ENCODE results near the gene CILP. TPM values are rescaled to one million over a fixed set of nuclear protein-coding genes. Genes with fewer than 3 reads are reported as not detected.
"Not testable (repeated sequence)": the region's sequence is repeated elsewhere in the genome, so short reads cannot be mapped to it uniquely, and the experiment has no call there.

CILP gene, protein sequence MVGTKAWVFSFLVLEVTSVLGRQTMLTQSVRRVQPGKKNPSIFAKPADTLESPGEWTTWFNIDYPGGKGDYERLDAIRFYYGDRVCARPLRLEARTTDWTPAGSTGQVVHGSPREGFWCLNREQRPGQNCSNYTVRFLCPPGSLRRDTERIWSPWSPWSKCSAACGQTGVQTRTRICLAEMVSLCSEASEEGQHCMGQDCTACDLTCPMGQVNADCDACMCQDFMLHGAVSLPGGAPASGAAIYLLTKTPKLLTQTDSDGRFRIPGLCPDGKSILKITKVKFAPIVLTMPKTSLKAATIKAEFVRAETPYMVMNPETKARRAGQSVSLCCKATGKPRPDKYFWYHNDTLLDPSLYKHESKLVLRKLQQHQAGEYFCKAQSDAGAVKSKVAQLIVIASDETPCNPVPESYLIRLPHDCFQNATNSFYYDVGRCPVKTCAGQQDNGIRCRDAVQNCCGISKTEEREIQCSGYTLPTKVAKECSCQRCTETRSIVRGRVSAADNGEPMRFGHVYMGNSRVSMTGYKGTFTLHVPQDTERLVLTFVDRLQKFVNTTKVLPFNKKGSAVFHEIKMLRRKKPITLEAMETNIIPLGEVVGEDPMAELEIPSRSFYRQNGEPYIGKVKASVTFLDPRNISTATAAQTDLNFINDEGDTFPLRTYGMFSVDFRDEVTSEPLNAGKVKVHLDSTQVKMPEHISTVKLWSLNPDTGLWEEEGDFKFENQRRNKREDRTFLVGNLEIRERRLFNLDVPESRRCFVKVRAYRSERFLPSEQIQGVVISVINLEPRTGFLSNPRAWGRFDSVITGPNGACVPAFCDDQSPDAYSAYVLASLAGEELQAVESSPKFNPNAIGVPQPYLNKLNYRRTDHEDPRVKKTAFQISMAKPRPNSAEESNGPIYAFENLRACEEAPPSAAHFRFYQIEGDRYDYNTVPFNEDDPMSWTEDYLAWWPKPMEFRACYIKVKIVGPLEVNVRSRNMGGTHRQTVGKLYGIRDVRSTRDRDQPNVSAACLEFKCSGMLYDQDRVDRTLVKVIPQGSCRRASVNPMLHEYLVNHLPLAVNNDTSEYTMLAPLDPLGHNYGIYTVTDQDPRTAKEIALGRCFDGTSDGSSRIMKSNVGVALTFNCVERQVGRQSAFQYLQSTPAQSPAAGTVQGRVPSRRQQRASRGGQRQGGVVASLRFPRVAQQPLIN
- total RNA-seq (2014; rRNA removed; shearing (Covaris generic)) = 1.1 and 1.2 TPM in 2 replicates
- polyA plus RNA-seq (2015; cell fraction: cytosol; rRNA removed) = 0.05 and 0.08 TPM in 2 replicates
- 0.12 and 0.19 TPM in 2 replicates for polyA plus RNA-seq (2015; cell fraction: nucleus; rRNA removed)

DNA sequence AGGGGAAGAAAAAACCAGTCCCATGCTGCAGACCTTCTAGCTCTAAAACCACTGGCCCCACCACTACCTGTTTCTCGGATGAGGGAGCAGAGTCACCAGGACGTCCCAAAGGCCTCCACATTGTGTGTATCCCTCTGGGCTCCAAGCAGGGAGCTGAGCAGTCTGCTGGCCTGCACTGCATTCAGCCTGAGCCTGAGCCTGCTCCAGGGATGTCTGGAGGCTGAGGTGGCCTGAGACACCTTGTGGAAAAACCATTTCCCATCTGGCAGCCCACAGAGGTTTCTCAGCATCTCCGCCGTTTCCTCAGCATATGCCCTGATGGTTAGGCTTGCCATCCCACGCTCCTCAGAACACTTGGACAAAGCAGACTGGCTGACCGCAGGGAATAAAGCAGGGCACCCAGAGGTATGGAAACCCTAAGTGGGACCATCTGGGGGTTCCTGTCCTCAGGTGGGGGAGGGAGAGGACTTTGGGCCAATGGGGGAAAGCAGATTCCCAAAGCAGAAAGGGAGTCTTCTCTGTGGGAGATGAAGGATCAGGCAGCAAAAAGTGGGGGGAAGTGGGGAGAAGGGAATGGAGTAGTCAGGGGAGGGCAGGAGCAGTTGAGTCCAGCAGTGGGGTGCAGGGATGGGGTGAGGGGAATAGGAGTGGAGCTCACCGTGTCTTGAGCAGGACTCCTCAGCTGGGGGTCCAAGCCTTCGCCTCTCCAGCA, at the start of gene CILP:
CILP (minus strand) TSS at position 704 of the 712 bp plus-strand sequence. CDS start 1,718 bp downstream, outside the sequence.
- no peak for DNase-seq (ENCODE audit: low read depth)

DNA sequence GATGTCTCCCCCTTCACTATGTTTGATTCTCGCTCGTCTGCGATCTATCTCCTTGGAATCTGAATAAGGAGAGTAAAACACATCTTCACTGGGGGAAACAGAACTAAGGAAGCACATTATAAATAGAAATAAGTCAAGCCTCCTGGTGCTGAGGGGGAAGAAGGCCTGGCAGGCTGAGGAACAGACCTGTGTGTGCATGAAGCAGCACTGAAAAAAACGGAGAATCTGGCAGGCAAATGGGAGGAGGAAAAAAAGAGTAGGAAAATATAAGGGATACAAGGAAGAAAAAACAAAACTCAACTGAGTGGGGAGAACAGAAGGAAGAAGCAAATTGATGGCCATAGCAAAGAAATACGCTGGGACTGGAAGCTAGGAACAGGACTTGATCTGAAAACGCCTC, 49.7 kb upstream of the CILP start:
- no peak for DNase-seq (ENCODE audit: low read depth)

DNA sequence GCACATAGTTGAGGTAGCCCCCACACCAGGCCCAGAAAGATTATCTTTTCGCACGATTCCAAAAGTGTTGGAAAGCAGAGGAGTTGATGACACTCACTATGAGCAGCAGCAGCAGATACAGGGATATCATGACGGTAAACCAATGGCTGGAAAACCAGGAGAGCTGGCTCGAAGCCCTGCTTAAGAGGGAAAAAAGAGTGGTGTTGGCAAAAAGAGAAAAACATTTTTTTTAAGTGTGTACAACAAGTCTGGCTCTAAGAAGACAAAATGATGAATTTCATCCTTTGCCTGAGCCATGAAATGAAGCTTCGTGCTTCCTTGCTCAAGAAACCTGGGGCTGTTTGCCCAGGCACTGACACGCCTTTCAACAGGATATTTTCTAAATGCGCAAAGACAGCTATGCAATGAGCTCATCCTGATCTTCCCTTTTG, 48.1 kb upstream of the CILP start:
- DNase-seq (ENCODE audit: low read depth) = no peak

DNA sequence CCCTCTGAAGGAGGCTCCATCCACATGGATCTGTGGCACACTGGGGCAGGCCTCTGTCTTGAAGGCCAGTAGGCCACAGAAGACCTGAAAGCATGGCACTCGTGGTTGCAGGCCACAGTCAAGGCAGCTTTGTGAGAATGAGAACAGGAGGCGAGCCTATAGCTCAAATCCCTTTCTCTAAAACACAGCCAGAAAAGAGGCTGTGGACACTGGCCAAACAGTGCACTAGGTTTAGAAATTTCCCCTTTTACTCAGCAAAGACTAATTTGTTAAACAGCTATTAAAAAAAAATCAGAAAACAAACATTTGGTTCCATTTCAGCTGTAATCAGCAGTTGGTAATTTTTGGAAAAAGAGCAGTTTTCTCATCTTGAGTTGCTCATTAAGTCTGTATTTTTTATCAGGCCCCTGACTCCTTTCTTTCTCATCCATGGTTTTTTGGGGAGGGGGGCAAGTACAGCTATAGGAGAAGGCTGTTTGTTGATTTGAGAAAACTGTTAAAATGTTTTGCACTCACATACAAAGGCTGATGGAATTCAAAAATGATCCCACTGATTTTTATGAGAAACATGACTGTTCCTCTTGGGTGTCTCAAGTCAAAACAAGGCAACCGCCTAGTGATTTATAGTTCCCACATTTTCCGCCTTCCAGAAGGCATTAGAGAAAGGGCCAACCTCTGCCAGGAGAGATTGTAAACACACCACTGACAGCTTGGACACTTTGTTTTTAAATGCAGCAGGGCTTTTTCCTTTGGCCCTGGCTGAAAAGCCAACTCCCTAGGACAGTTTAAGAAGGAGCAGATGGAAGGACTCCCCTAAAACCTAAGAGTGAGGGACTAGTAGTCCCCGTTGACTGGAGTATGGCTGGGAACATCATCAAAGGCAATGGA, 47.3 kb upstream of the CILP start:
- no peak for DNase-seq (ENCODE audit: low read depth)

DNA sequence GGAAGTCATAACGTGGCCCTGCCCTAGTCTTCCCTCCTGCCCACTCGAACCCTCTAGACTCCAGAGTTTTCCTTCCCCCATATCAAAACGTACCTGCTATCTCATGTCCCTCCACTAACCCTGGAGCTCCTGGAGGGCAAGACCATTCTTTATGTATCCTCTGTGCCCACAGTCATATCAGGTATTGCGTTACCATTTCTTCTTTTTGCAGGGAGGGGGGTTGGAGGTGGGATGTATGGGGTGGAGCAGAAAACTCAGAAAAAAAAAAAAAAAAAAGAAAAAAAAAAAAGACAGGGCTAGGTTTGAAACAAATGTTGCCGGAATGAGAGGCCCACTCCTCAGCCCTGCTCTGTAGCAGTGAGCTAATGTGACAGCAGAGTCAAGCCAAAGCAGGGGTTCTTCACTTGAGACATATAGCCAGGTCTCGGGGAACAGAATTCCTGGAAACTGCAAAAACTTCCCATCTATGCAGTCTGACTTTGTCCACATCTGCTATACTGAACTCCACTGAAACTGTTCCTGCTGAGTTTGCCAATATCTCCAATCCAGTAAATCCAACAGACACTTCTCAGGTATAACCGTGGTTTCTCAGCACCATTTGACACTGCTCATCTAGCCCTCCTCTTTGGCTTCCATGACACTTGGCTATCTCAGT, 44.3 kb upstream of the CILP start:
- DNase-seq (ENCODE audit: low read depth) = no peak

DNA sequence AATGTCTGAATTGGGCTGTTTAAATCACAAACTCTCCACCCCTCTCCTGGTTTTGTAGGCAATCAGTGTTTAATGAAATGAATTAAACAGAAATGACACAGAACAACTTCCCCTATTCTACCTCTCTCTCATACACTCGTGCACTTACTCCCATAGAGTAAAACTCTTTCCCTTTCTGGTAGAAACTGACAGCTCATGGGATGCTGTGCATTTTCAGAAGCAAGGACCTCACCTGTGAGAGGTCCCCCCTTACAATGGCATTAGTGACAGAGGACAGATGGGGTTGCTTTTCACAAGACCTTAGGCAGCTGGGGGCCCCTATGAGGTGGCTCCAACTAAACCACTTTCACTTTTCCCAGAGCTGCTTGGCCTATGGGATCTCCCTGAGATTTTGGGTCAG, 43.5 kb upstream of the CILP start:
- no peak for DNase-seq (ENCODE audit: low read depth)

DNA sequence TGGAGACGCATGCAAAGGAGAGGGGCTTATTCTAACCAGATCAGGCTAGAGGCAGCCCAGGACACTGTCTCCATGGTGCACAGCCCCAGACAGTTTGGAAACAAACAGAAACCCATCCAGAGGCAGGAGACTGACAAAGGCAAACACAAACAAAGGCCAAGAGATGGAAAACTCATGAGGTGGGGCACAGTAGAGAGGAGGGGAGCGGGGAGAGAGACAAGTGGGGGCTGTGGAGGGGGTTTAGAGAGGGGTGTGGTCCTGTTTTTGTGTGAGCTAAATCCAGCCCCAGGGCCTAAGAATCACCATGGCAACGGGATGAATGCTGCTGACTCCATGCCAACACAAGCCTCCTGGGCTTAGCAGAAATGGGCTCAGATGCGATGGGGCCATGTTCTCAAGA, 43.1 kb upstream of the CILP start:
- DNase-seq (ENCODE audit: low read depth) = no peak

DNA sequence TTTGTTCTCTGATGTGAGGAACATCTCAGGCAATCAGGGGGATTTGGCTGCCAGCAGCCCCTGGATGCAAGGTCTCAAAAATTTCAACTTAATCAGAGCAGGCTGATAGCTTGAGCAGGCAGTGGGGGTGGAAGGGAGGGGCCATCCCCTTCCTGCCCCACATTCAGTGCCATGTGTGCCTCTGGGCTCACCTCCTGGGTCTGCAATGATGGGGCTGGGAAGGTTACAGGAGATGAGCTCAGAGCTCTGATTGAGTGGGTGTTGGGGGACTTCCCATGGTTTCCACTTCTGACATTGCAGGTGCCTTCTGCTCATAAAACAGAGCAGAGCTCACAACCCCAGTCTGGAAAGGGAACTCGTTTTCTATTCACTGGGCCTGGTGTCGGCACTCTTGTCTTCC, 38.4 kb upstream of the CILP start:
- DNase-seq (ENCODE audit: low read depth) = no peak

DNA sequence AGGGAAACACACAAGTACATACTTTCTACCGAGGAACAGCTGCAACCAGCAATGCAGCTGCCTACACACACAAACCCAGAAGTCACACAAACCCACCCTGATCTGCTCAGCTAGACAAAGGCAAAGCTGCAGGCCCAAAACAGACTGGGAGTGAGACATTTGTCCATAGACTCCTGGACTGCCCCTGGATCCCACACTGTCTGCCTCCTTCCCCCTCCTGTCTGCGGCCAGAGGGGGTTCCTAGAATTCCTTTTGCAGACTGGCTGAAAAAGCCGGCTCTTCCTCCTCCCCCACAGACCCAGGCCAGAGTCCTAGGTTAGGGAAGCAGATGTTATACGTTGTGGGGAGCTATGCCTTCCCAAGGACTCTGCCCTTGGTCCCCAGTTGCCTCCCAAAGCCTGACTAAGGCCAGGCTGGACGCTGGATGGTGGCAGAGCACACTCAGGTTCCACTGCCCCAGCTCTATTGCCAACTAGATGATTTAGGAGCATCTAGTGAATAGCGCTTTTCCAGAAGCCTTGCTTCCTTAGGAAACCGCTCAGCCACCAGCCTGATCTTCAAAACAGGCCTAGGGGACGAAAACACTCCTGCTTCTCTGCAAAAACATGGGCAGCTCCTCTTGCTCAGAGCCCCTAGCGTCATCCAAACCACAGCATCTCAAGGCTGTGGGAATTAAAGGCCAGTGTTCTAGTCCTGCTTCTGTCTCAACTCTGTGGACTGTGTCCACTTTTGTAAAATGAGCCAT, 37.4 kb upstream of the CILP start:
- no peak for DNase-seq (ENCODE audit: low read depth)

DNA sequence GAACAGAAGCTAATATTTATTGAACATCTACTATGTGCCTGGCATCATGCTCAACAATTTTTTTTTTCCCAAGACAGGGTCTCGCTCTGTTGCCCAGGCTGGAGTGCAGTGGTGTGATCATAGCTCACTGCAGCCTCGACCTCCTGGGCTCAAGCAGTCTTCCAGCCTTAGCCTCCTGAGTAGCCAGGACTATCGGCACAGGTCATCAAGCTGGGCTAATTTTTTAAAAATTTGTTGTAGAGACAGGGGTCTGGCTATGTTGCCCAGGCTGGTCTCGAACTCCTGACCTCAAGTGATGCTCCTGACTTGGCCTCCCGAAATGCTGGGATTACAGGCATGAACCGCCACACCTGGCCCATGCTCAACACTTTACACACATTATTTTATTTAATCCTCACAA, 35.7 kb upstream of the CILP start:
- no peak for DNase-seq (ENCODE audit: low read depth)

DNA sequence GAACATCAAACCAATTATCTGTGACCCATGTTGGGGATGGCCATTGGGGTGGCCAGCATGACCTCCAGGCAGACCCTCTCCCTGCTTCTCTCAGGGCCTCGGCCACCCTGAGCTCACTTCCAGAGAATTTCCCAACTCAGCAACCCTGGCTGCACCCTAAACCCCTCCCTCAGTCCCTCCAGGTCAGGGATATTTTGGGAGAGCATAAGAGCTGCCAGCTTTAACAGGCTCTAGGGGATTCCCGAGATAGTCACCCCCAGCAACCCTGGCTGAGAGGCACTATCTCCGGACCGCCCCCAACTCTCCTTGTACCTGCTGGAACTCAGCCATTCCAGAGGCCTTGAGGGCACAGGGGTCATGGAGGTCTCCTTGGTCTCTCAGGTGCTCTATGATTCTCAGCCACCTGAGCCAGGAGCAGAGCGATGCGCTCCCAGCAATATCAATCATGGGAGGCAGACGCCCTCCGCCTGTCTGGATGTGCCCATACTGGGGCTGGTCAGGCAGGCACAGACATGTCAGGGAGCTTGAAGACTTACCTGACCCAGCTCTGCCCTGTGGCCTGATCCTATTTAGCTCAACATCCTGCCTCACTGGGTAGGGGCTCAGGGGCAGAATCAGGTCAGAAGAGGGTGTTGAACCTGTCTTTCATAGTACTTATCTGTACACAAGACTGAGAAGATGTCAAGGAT, 34.9 kb upstream of the CILP start:
- DNase-seq (ENCODE audit: low read depth) = no peak

DNA sequence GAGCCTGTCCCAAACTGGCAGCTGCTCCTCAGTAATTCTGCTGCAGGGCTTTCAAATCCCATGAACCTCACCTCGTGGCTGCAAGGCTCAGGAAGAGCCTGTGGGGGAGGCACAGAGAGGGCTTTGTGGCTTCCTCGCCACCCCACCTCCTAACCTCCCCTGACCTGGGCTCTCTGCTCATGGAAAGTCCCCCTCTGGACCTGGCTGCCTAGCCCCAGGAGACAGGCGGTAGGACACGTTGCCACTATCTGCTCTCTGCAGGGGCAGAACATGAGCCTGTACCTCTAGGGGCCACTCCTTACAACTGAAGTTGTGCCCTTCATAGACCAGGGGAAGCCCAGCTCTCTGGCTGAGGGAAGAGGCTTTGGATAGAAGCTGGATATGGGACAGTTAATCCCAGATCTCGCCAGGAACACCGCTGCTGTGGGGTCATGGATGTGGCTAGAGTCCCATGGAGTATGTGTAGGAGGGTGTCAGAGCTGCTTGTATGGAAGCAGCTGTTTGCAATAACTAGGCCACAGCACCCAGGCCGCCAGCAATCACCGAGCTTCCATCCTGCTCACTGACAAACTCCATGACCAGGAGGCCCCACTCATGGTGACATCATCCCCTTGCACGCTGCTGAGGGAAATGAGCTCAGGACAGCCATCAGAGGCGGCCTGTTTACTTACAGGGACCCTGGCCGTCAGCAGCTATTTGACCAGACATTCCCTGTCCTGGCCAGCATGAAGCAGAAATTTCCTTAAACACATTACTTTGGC, 34.0 kb upstream of the CILP start:
- DNase-seq (ENCODE audit: low read depth) = peak; percentile 47

DNA sequence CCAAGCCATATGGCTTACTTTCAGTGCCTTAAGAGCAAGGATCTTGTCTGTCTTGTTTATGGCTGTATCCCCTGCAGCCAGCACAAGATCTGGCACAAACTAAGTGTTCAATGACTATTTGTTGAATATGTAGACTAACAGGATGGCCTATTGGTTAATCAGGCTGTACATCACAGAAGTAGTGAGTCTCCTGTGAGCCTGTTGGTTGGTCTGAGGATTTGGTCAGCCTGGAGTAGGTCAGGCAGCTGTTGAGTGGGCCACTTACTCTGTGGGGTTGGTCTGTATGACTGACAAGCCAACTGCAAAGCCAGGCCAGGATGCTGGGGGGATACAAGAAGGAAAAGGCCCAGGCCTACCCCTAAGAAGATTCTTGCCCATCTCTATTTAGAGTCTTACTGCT, 33.4 kb upstream of the CILP start:
- DNase-seq (ENCODE audit: low read depth) = peak; percentile 21

DNA sequence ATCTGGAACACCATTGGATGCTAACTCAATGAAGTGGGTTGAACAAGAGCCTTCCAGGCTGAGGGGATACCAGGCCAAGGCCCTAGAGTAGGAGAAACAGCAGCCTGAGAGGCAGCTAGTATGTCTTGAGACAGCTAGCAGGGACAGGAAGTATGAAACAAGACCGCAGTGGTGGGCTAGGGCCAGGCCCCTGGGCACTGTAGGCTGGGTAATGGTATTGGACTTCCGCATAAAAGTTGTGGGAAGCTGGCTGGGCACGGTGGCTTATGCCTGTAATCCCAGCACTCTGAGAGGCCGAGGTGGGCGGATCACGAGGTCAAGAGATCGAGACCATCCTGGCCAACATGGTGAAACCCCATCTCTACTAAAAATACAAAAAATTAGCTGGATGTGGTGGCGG, 25.2 kb upstream of the CILP start:
- not testable (repeated sequence) for DNase-seq (ENCODE audit: low read depth)

DNA sequence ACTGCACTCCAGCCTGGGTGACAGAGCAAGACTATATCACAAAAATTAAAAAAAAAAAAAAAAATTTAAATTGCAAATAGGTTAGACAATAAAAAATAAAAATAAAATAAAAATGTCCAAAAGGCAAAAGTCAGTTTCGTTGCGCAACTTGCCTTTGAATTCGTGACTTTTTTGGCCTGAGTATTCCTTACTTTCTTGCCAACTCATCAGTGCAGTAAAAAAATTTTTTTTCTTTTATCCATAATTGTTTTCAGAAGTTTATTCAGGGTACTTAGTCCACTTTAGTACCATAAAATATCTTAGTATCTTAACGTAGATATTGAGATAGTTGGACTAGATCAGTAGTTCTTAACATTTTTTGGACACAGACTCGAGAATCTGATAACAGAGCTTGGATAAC, 22.4 kb upstream of the CILP start:
- DNase-seq (ENCODE audit: low read depth) = no peak

DNA sequence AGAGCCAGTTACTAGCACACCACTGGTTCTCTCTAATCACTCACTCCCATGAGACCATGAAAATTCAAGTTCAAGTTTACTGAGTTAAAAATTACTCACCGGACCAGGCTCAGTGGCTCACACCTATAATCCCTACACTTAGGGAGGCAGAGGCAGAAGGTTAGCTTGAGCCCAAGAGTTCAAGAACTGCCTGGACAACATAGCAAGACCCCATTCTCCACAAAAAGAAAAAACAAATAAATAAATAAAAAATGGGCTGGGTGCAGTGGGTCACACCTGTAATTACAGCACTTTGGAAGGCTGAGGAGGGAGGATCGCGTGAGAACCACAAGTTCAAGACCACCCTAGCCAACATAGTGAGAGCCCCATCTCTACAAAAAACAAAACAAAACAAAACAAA, 21.2 kb upstream of the CILP start:
- no peak for DNase-seq (ENCODE audit: low read depth)

DNA sequence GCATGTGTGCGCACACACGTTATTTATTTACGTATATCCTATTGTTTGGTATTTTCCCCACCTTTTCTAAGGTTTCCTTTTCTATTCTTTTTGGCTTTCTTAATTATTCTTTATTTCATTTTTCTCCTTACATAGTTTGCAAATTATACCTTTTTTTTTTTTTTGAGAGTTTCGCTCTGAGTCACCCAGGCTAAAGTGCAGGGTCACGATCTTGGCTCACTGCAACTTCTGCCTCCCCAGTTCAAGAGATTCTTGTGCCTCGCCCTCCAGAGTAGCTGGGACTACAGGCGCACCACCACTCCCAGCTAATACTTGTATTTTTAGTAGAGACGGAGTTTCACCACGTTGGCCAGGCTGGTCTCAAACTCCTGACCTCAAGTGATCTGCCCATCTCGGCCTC, 20.0 kb upstream of the CILP start:
- DNase-seq (ENCODE audit: low read depth) = no peak
